Measurements from ENCODE around the gene POLR2C.
"Not testable (repeated sequence)": the region's sequence is repeated elsewhere in the genome, so short reads cannot be mapped to it uniquely, and the experiment has no call there.

The POLR2C gene

GRCh38 chr16:57432505-57432904 lies 30.0 kb upstream of the POLR2C start:
- H3K4me1 ChIP-seq (ENCODE audit: control insufficient read depth, insufficient read depth, low read length) = no peaks in the 10 kb centered on the region
- H3K36me3 ChIP-seq (ENCODE audit: control insufficient read depth, insufficient read depth, low read length) = peaks cover 24% of the 10 kb centered on the region
- no peaks in the 10 kb centered on the region for H3K27me3 ChIP-seq (ENCODE audit: control insufficient read depth, insufficient read depth, low read length)
- H3K9me3 ChIP-seq (ENCODE audit: control insufficient read depth, low read length) = no peaks in the 10 kb centered on the region
- no peak overlapping the region for H3K4me3 ChIP-seq (ENCODE audit: low read length)
- no peak overlapping the region for H3K9ac ChIP-seq (ENCODE audit: low read length)

- Histone ChIP-seq H3K4me3 (ENCODE audit: low read length) (no peak overlapping the region), H3K27me3 (ENCODE audit: control insufficient read depth, insufficient read depth, low read length) (no peaks in the 10 kb centered on the region), H3K36me3 (ENCODE audit: control insufficient read depth, insufficient read depth, low read length) (peaks cover 24% of the 10 kb centered on the region), H3K4me1 (ENCODE audit: control insufficient read depth, insufficient read depth, low read length) (no peaks in the 10 kb centered on the region), H3K9ac (ENCODE audit: low read length) (no peak overlapping the region), H3K9me3 (ENCODE audit: control insufficient read depth, low read length) (no peaks in the 10 kb centered on the region)
Observed at GRCh38 chr16:57432989-57433388, 29.5 kb upstream of the POLR2C start.

- Histone ChIP-seq H3K4me1 (ENCODE audit: control insufficient read depth, insufficient read depth, low read length) (no peaks in the 10 kb centered on the region), H3K36me3 (ENCODE audit: control insufficient read depth, insufficient read depth, low read length) (peaks cover 24% of the 10 kb centered on the region), H3K9me3 (ENCODE audit: control insufficient read depth, low read length) (no peaks in the 10 kb centered on the region)
Observed at GRCh38 chr16:57434003-57434402, 28.5 kb upstream of the POLR2C start.

GRCh38 chr16:57435838-57436237 lies 26.6 kb upstream of the POLR2C start:
- no peaks in the 10 kb centered on the region for H3K4me1 ChIP-seq (ENCODE audit: control insufficient read depth, insufficient read depth, low read length)
- H3K9me3 ChIP-seq (ENCODE audit: control insufficient read depth, low read length) = no peaks in the 10 kb centered on the region
- no peaks in the 10 kb centered on the region for H3K27me3 ChIP-seq (ENCODE audit: control insufficient read depth, insufficient read depth, low read length)
- H3K9ac ChIP-seq (ENCODE audit: low read length) = no peak overlapping the region
- no peak overlapping the region for H3K4me3 ChIP-seq (ENCODE audit: low read length)
- peaks cover 14% of the 10 kb centered on the region for H3K36me3 ChIP-seq (ENCODE audit: control insufficient read depth, insufficient read depth, low read length)

More at GRCh38 chr16:57434003-57434402, 28.5 kb upstream of the POLR2C start:
- Histone ChIP-seq H3K9ac (ENCODE audit: low read length) (no peak overlapping the region), H3K27me3 (ENCODE audit: control insufficient read depth, insufficient read depth, low read length) (no peaks in the 10 kb centered on the region), H3K4me3 (ENCODE audit: low read length) (no peak overlapping the region)

GRCh38 chr16:57439947-57440346 lies 22.5 kb upstream of the POLR2C start:
- H3K9me3 ChIP-seq (ENCODE audit: control insufficient read depth, low read length); H3K36me3 ChIP-seq (ENCODE audit: control insufficient read depth, insufficient read depth, low read length); H3K4me3 ChIP-seq (ENCODE audit: low read length); H3K9ac ChIP-seq (ENCODE audit: low read length); H3K27me3 ChIP-seq (ENCODE audit: control insufficient read depth, insufficient read depth, low read length); H3K4me1 ChIP-seq (ENCODE audit: control insufficient read depth, insufficient read depth, low read length): not testable (repeated sequence)

- H3K36me3 ChIP-seq (ENCODE audit: control insufficient read depth, insufficient read depth, low read length); H3K9ac ChIP-seq (ENCODE audit: low read length); H3K27me3 ChIP-seq (ENCODE audit: control insufficient read depth, insufficient read depth, low read length); H3K9me3 ChIP-seq (ENCODE audit: control insufficient read depth, low read length); H3K4me1 ChIP-seq (ENCODE audit: control insufficient read depth, insufficient read depth, low read length); H3K4me3 ChIP-seq (ENCODE audit: low read length): not testable (repeated sequence)
Observed at GRCh38 chr16:57440551-57440950, 21.9 kb upstream of the POLR2C start.

- no peaks in the 10 kb centered on the region for H3K9me3 ChIP-seq (ENCODE audit: control insufficient read depth, low read length)
- H3K4me1 ChIP-seq (ENCODE audit: control insufficient read depth, insufficient read depth, low read length) = peaks cover 11% of the 10 kb centered on the region
- no peaks in the 10 kb centered on the region for H3K27me3 ChIP-seq (ENCODE audit: control insufficient read depth, insufficient read depth, low read length)
- no peaks in the 10 kb centered on the region for H3K36me3 ChIP-seq (ENCODE audit: control insufficient read depth, insufficient read depth, low read length)
- H3K9ac ChIP-seq (ENCODE audit: low read length) = no peak overlapping the region
- H3K4me3 ChIP-seq (ENCODE audit: low read length) = no peak overlapping the region
Observed at GRCh38 chr16:57444711-57445110, 17.8 kb upstream of the POLR2C start.

- H3K4me3 ChIP-seq (ENCODE audit: low read length) = no peak overlapping the region
- H3K4me1 ChIP-seq (ENCODE audit: control insufficient read depth, insufficient read depth, low read length) = peaks cover 11% of the 10 kb centered on the region
- H3K27me3 ChIP-seq (ENCODE audit: control insufficient read depth, insufficient read depth, low read length) = no peaks in the 10 kb centered on the region
- H3K9ac ChIP-seq (ENCODE audit: low read length) = no peak overlapping the region
- H3K36me3 ChIP-seq (ENCODE audit: control insufficient read depth, insufficient read depth, low read length) = no peaks in the 10 kb centered on the region
- H3K9me3 ChIP-seq (ENCODE audit: control insufficient read depth, low read length) = no peaks in the 10 kb centered on the region
Observed at GRCh38 chr16:57445510-57445909, 17.0 kb upstream of the POLR2C start.

GRCh38 chr16:57446531-57447185 lies 15.8 kb upstream of the POLR2C start:
- Histone ChIP-seq H3K36me3 (ENCODE audit: control insufficient read depth, insufficient read depth, low read length) (no peaks in the 10 kb centered on the region), H3K9ac (ENCODE audit: low read length) (peak overlapping the region; percentile 94), H3K4me3 (ENCODE audit: low read length) (peak overlapping the region; percentile 65), H3K9me3 (ENCODE audit: control insufficient read depth, low read length) (no peaks in the 10 kb centered on the region), H3K27me3 (ENCODE audit: control insufficient read depth, insufficient read depth, low read length) (no peaks in the 10 kb centered on the region), H3K4me1 (ENCODE audit: control insufficient read depth, insufficient read depth, low read length) (peaks cover 11% of the 10 kb centered on the region)

- Histone ChIP-seq H3K9me3 (ENCODE audit: control insufficient read depth, low read length) (no peaks in the 10 kb centered on the region), H3K4me1 (ENCODE audit: control insufficient read depth, insufficient read depth, low read length) (peaks cover 11% of the 10 kb centered on the region), H3K36me3 (ENCODE audit: control insufficient read depth, insufficient read depth, low read length) (no peaks in the 10 kb centered on the region), H3K27me3 (ENCODE audit: control insufficient read depth, insufficient read depth, low read length) (no peaks in the 10 kb centered on the region), H3K9ac (ENCODE audit: low read length) (peak within 1 kb of the TSS; percentile 94), H3K4me3 (ENCODE audit: low read length) (peak within 1 kb of the TSS; percentile 65)
Observed at GRCh38 chr16:57447186-57447962, 15.1 kb upstream of the POLR2C start, which contains the start of the genes CIAPIN1 and COQ9. Gene CIAPIN1, minus strand, starts transcription at chr16:57447385. Its CDS starts 6,457 bp downstream, at chr16:57440928. Gene COQ9, plus strand, starts transcription at chr16:57447479. Its CDS starts 27 bp downstream, at chr16:57447506.

GRCh38 chr16:57452021-57452420 lies 10.5 kb upstream of the POLR2C start:
- peaks cover 5% of the 10 kb centered on the region for H3K4me1 ChIP-seq (ENCODE audit: control insufficient read depth, insufficient read depth, low read length)
- H3K36me3 ChIP-seq (ENCODE audit: control insufficient read depth, insufficient read depth, low read length) = peaks cover 9% of the 10 kb centered on the region
- no peak overlapping the region for H3K4me3 ChIP-seq (ENCODE audit: low read length)
- H3K27me3 ChIP-seq (ENCODE audit: control insufficient read depth, insufficient read depth, low read length) = no peaks in the 10 kb centered on the region
- H3K9me3 ChIP-seq (ENCODE audit: control insufficient read depth, low read length) = no peaks in the 10 kb centered on the region
- H3K9ac ChIP-seq (ENCODE audit: low read length) = no peak overlapping the region

- Histone ChIP-seq H3K27me3 (ENCODE audit: control insufficient read depth, insufficient read depth, low read length) (no peaks in the 10 kb centered on the region), H3K9ac (ENCODE audit: low read length) (peak overlapping the region; percentile 84), H3K9me3 (ENCODE audit: control insufficient read depth, low read length) (no peaks in the 10 kb centered on the region), H3K36me3 (ENCODE audit: control insufficient read depth, insufficient read depth, low read length) (peaks cover 20% of the 10 kb centered on the region), H3K4me3 (ENCODE audit: low read length) (peak overlapping the region; percentile 91), H3K4me1 (ENCODE audit: control insufficient read depth, insufficient read depth, low read length) (peaks cover 14% of the 10 kb centered on the region)
Observed at GRCh38 chr16:57462978-57463362, 491 bp downstream of the POLR2C start.

Data from mucosa of stomach (tissue), 1 donor.